Measurements from ENCODE around the gene ZMAT5. TPM values are rescaled to one million over a fixed set of nuclear protein-coding genes. Genes with fewer than 3 reads are reported as not detected.

ZMAT5 gene
- total RNA-seq, 2 donors from 2014 or later, result 9.1 to 9.9 TPM

- WGBS, 2 donors, result 87 to 100% methylated on average over 4 to 9 of the region's 9 CpGs
- no peak for TF ChIP-seq POLR2A (IDR thresholded peaks at IDR 0.05)
- TF ChIP-seq, protein P1, sequence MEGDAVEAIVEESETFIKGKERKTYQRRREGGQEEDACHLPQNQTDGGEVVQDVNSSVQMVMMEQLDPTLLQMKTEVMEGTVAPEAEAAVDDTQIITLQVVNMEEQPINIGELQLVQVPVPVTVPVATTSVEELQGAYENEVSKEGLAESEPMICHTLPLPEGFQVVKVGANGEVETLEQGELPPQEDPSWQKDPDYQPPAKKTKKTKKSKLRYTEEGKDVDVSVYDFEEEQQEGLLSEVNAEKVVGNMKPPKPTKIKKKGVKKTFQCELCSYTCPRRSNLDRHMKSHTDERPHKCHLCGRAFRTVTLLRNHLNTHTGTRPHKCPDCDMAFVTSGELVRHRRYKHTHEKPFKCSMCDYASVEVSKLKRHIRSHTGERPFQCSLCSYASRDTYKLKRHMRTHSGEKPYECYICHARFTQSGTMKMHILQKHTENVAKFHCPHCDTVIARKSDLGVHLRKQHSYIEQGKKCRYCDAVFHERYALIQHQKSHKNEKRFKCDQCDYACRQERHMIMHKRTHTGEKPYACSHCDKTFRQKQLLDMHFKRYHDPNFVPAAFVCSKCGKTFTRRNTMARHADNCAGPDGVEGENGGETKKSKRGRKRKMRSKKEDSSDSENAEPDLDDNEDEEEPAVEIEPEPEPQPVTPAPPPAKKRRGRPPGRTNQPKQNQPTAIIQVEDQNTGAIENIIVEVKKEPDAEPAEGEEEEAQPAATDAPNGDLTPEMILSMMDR (IDR thresholded peaks at IDR 0.05), result no peak
- Histone ChIP-seq H3K27me3 (no peaks in the 10 kb centered on the region), H3K27ac (no peak overlapping the region), H3K9me3 (no peaks in the 10 kb centered on the region), H3K36me3 (replicated peaks in 1 of 2; ENCODE audit: insufficient read depth in 1 of 2, low read depth in 2 of 2) (peaks cover 0 to 19% of the 10 kb centered on the region in 2 donors), H3K4me3 (no peak overlapping the region), H3K4me1 (no peaks in the 10 kb centered on the region)
- intact Hi-C loops (cut with DNase I), result no loop called here
- no peak for DNase-seq
- no peak for ATAC-seq
These were observed 18.4 kb downstream of the ZMAT5 start for GRCh38 chr22:29748248-29748893.

DNA sequence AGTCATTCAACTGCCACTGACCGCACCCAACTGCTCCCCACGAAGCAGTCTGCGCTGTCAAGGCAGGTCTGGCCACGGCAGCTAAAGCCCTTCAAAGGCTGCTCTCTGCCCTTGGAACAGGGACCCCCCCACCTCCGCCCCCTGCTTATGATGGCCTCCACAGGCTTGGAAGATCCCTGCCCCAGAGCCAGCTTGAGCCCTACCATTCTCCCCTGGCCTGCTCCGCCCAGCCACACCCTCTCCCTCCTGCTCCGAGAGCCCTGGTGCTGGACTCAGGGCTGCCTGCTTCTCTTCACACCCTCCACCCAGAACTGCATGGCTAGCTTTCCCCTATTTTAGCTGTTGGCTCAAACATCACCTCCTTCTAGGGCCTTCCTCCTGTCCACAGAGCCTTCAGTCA is 19.0 kb downstream of the ZMAT5 start:
- ATAC-seq, result no peak
- Histone ChIP-seq H3K36me3 (replicated peaks in 1 of 2; ENCODE audit: insufficient read depth in 1 of 2, low read depth in 2 of 2) (peaks cover 0 to 19% of the 10 kb centered on the region in 2 donors), H3K4me1 (no peaks in the 10 kb centered on the region), H3K9me3 (no peaks in the 10 kb centered on the region), H3K4me3 (no peak overlapping the region), H3K27ac (no peak overlapping the region), H3K27me3 (no peaks in the 10 kb centered on the region)
- intact Hi-C loops (cut with DNase I), result no loop called here
- TF ChIP-seq, protein P1 (IDR thresholded peaks at IDR 0.05), result no peak
- TF ChIP-seq POLR2A (IDR thresholded peaks at IDR 0.05), result no peak
- 87 to 93% methylated on average over 7 of the region's 7 CpGs for WGBS, 2 donors
- DNase-seq, result no peak

DNA sequence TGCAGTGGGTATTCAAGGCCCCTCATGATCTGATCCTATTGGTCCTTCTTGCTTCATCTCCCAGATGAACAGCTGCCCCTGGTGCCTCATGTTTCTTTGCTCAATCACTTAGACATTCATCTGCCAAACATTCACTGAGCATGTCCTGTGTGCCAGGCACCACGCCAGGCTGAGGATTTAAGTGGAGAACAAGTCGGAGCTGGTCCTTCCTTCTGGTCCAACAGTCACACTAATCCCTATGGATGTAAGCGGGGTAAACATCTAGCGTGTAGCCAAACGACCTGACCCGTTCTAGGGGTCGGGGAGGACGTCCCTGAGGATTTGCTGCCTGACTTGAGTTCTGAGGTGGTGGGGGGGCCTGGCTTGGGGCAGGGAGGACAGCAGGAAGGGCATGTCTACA is 21.9 kb downstream of the ZMAT5 start:
- DNase-seq (peak in 2 of 4 donors; percentile 21 to 33), ATAC-seq (no peak)
- intact Hi-C loops (cut with DNase I), result no loop called here
- Histone ChIP-seq H3K36me3 (replicated peaks in 1 of 2; ENCODE audit: insufficient read depth in 1 of 2, low read depth in 2 of 2) (peaks cover 4 to 20% of the 10 kb centered on the region in 2 donors), H3K4me1 (no peaks in the 10 kb centered on the region), H3K9me3 (no peaks in the 10 kb centered on the region), H3K27ac (no peak overlapping the region), H3K27me3 (no peaks in the 10 kb centered on the region), H3K4me3 (no peak overlapping the region)
- TF ChIP-seq, protein P1 (IDR thresholded peaks at IDR 0.05), result no peak
- TF ChIP-seq POLR2A (IDR thresholded peaks at IDR 0.05), result no peak
- WGBS, 2 donors, result 75 to 80% methylated on average over 8 of the region's 8 CpGs

- Histone ChIP-seq H3K27me3 (no peaks in the 10 kb centered on the region), H3K4me3 (no peak overlapping the region), H3K4me1 (no peaks in the 10 kb centered on the region), H3K9me3 (no peaks in the 10 kb centered on the region), H3K27ac (no peak overlapping the region), H3K36me3 (replicated peaks in 1 of 2; ENCODE audit: insufficient read depth in 1 of 2, low read depth in 2 of 2) (peaks cover 4 to 13% of the 10 kb centered on the region in 2 donors)
- DNase-seq, result no peak
- TF ChIP-seq, protein P1 (IDR thresholded peaks at IDR 0.05), result no peak
- no peak for TF ChIP-seq POLR2A (IDR thresholded peaks at IDR 0.05)
- intact Hi-C loops (cut with DNase I), result no loop called here
- no peak for ATAC-seq
- WGBS, 2 donors, result 79 to 83% methylated on average over 13 of the region's 13 CpGs
These were observed 24.5 kb downstream of the ZMAT5 start for GRCh38 chr22:29742326-29742725.

- Histone ChIP-seq H3K4me1 (no peaks in the 10 kb centered on the region), H3K9me3 (no peaks in the 10 kb centered on the region), H3K27ac (no peak overlapping the region), H3K36me3 (replicated peaks in 1 of 2; ENCODE audit: insufficient read depth in 1 of 2, low read depth in 2 of 2) (peaks cover 4 to 11% of the 10 kb centered on the region in 2 donors), H3K4me3 (no peak overlapping the region), H3K27me3 (no peaks in the 10 kb centered on the region)
- intact Hi-C loops (cut with DNase I), result no loop called here
- DNase-seq, result no peak
- TF ChIP-seq, protein P1 (IDR thresholded peaks at IDR 0.05), result no peak
- TF ChIP-seq POLR2A (IDR thresholded peaks at IDR 0.05), result no peak
- 82 to 100% methylated on average over 2 of the region's 2 CpGs for WGBS, 2 donors
- ATAC-seq, result no peak
These were observed 24.9 kb downstream of the ZMAT5 start for GRCh38 chr22:29741926-29742325.
